Measurements from ENCODE around the gene MAN1C1.

The MAN1C1 gene

DNA sequence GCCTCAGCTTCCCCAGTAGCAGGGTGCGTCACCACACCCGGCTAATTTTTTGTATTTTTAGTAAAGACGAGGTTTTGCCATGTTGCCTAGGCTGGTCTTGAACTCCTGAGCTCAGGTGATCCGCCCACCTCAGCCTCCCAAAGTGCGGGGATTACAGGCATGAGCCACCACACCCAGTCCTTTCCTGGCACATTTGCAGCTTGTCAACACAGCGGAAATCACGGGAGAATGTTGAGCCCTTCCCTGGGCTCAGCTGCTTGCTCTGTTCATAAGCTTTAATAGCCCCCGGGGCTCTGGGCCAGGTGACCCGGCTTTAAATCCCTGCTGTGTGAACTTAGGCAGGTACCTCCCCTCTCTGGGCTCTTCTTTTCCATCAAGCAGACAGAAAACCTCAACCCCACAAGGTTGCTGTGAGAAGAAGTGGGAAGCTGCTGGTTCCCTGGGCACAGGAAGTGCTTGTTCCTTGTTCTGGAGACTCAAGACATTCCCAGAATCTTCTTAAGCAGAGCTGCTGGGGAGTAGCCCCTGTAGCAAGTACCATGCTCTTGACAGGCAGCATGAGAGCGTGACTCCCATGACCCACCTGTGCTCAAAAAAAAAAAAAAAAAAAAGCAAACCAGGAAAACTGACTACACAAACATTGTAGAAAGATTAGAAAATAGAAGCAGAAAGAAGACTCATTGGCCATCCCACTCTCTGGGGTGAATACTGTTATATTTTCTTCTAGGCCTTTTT is 168.9 kb downstream of the MAN1C1 start:
- DNase-seq, result no peak

DNA sequence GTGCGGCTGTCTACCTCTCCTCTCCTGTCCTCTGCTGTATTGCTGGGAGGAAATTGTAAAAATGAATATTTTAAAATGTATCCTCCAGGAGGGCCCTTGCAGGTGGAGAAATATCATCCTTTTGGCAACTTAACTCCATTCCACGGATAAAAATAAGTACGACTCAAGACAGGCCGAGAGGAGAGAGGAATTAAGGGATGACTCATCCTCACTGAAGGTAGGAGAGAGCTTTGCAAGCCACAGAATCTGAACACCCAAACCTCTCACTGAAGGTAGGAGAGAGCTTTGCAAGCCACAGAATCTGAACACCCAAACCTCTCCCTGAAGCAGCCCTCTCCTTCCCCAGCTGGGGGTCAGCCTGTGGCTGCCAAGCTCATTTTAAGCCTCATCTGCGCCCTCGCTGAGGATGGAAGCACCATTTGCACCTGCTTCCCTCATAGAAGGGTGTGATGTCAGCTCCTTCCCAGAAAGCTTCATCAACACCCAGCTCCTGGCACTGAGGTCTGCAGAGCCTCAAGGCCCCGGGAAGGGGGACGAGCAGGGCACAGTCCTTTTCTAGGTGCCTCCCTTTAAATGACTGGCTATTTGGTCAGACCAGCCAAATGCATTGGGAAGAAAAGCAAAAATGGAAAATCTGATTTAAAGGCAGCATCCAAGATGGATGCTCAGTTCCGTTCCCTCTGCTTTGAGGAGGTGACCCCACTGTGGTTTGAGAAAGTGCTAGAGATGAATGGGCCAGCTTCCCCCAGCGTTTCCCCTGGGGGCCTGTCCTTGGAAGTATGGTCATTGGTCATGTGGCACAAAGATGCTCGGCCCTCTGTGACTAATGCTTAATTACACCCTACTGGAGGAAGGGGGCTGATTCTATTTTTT is 170.5 kb downstream of the MAN1C1 start:
- DNase-seq, result no peak

DNA sequence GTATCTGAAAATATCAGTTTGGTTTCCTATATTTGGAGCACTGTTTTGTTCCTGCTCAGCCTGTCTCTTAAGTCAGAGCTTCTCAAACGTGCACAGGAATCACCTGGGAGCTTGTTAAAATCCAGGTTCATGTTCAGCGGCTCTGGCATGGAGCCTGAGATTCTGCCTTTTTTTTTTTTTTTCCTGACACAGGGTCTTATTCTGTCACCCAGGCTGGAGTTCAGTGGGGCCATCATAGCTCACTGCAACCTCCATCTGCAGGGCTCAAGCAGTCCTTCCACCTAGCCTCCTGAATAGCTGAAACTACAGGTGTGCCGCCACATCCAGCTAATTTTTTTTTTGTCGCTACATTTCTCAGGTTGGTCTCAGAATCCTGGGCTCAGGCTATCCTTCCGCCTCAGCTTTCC is 171.2 kb downstream of the MAN1C1 start:
- no peak for DNase-seq

DNA sequence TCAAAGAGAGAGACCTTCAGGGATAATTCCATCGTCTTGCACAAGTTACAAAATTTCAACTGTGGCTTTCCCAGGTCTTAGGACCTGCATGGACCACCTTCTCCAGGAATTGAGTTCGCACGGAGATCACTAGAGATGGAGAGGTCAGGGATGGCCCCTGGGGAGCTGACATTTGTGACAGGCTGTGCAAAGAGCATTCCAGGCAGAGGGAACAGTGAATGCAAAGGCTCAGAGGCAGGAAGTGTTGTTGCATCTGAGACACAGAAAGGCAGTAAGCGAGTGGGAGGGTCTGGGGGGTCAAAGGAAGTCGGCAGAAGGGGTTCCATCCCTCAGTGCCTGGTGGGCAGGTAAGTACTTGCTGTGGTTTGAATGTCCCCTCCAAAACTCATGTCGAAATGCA is 173.9 kb downstream of the MAN1C1 start:
- DNase-seq, result no peak

DNA sequence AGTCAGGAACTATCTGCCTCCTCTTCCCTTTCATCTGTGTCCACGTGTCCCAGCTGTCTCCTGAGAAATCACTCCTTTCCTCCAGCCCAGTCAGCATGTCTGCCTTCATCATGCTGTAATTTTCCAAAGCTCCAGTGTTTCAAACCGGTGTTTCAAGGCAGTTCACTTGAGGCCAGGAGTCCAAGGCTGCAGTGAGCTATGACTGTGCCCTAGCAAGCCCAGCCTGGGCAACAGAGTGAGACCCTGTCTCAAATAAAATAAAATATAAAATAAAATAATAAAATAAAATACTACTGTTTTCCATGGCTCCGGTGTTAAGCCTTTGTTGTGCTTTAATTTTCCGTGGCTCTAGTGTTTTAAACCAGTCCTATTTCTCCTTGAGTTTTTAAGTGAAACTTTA is 175.5 kb downstream of the MAN1C1 start:
- no peak for DNase-seq

DNA sequence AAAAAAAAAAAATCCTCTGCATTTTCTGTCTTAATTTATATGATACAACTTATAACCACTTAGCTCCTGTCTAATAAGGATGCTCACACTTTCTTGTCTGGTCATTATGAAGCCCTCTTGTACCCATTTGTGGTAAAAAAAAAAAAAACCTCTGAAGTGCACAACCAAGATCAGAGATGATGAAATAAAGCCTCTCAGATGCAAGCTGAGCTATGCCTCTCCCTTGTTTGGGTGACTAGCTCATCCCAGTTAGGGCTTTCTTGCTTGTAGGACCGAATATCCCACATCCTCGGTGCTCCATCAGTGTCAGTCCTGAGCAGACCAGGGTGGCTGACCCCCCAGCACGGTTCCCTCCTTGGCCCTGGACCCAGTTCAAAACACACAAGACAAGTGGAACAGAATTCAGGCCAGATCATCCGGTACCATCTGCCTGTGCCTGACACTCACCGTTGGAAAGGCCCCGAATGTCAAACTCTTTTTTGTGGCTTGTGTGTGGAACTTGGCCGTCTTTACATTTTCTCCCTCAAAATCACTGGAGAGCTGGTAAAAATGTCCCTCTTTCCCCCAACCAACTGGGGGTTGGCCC is 177.1 kb downstream of the MAN1C1 start:
- DNase-seq, result no peak

DNA sequence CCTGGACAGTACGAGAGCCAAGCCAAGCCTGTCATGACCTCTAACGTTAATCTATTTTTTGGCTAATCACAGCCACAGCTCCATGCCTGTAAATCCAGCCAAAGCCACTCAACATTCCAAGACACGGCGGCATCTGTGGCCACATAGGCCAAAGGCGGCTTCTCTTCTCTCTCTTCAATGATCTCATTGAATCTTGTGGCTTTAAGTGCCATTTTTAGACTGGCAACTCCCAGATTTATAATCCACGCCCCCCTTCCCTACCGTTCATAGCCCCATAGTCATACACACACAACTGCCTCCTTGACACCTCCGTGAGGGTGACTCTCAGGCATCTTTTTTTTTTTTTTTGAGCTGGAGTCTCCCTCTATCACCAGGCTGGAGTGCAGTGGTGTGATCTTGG is 177.7 kb downstream of the MAN1C1 start:
- no peak for DNase-seq

DNA sequence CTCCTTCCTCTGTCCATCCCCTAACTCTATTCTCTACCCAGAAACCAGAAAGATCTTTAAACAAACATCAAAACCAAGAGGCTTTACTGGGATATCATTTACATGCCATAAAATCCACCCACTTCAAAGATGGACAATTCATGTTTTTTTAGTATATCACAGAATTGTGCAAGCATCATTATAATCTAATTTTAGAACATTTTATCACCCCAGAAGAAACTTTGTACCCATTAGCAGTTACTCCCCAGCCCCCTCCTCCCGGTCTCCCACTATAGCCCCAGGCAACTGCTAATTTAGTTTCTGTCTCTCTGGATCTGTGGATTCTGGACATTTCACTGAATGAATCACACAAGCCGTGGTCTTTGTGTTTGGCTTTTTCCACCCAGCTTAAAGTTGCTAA is 178.6 kb downstream of the MAN1C1 start:
- DNase-seq, result no peak

DNA sequence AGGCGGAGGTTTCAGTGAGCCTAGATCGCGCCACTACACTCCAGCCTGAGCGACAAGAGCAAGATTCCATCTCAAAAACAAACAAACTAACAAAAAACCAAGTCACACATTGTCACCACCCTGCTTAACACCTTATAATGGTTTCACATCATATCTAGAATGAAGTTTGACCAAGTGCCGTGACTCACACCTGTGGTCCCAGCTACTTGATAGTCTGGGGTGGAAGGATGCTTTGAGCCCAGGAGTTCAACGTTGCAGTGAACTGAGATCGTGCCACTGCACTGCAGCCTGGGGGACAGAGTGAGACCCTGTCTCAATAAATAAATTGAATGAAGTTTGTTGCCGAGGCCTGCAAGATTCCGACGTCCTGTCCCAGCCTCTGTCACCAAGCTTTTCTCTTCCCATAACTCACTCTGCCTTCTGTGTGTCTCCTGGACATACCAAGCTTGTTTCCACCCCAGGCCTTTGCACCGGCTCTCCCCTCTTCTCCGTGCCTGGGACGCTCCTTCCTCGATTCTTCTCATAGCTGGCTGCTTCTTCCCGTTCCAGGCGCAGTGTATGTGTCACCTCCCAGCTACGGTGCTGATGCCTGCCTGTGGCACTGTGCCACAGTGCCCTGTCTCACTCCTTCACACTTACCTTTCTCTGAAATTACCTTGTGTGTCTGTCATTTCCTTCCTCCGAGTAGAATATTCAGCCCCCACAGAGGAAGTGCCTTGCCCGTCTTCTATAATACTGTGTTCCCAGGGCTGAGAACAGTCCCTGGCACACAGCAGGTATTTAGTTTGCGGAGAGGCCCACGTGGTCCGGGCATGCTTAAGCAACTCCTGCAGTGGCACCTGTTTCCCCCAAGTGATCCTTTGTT is 179.6 kb downstream of the MAN1C1 start:
- no peak for DNase-seq

DNA sequence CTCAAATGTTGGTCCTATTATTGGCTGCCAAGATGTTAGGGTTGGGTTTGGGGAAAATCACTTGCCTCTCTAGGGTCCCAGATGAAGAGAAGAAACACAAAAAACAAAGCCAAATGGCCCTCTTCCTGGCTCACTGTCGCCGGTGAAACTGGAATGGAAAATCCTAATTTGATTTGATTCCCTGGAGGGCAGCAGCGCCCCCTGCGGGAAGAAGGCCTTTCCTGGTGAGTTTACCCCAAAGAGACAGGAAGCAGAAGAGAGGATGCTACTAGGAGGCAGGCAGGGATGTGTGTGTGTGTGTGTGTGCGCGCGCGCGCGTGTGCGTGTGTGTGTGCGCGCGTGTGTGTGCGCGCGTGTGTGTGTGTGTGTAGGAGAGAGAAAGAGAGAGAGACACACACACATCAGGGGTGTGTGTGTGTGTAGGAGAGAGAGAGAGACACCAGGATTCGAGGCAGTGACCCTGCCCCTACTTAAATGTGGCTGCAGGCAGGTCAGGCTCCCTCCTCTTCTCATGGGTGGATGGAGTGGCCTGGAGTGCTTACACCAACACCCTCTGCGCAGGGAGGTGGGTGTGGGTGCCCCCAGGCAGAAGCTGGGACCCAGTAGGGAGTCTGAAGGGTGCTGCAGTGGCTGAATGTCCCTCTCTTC is 180.3 kb downstream of the MAN1C1 start:
- DNase-seq, result no peak

DNA sequence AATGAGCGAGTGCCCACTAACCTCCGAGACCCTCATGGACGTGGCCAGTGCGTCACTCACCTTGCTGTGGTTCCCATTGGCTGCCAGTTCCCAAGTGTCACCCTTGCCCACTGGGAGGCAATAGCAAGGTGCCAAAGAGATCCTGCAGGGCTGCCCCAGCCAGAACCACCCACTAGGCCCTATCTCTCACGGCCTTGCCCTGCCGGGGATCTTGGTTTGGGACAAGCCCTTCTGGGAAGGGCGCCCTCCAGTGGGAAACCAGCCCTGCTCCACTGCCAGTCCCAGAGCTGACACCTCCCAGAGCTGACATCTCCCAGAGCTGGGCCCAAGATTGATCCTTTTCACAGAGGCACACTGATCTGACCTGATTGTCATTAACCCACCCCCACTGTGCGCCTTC is 181.3 kb downstream of the MAN1C1 start:
- no peak for DNase-seq

DNA sequence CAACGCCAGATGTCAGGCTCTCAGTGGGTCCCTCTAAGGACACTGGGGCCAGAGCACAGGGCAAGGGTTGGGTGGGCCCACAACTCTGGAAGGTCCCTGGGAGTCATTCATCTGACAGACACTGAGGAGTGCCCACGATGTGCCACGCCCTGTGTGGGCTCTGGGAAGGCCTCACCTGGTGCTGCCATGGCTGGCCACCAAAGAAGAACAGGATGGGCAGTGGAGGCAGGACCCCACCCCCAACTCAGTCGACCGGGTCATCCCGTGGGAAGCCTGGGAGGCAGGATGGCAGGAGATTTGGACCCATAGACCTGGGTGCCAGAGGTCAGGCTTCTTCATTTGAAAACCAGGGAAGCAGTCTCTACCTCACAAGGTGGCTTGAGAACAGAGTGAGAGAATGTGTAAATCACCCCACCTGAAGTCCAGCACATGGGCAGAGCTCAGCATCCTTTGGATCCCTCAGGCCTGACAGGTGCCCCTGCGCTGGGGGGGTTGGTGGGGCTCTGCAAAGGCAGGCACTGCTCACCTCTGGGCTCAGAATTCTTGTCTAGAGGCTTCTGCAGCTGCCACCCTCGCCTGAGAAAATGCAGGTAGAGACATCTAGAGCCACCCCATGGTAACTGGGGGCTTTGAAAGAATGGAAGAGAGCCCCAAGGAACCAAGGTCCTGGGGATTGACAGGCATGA is 182.2 kb downstream of the MAN1C1 start:
- no peak for DNase-seq

DNA sequence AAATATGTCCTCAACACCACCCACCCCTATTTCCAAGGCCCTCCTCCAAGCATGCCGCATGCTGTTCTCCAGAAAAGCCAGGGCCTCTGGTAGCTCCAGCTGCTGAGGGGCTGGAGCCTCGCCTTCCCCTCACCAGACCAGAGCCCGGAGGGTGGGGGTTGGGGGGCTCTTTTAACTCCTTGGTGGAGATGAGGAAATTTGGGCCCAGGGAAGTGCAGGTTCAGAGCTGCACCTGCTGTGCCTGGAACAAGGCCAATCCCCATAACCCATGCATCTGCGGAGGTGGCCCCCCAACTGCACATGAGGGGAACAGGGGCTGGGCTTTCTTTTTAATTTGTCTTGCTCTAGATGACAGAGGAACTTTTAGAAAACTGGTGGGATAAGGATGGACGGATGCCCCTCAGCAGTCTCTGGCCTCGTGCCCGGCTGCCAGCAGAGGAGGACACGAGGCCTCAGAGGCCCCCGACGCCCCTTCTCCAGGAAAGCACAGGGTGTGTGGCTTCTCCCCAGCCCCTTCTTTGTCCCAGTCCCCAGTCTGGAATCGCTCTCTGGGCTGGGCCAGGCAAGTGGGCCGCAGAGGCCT is 182.9 kb downstream of the MAN1C1 start:
- no peak for DNase-seq

DNA sequence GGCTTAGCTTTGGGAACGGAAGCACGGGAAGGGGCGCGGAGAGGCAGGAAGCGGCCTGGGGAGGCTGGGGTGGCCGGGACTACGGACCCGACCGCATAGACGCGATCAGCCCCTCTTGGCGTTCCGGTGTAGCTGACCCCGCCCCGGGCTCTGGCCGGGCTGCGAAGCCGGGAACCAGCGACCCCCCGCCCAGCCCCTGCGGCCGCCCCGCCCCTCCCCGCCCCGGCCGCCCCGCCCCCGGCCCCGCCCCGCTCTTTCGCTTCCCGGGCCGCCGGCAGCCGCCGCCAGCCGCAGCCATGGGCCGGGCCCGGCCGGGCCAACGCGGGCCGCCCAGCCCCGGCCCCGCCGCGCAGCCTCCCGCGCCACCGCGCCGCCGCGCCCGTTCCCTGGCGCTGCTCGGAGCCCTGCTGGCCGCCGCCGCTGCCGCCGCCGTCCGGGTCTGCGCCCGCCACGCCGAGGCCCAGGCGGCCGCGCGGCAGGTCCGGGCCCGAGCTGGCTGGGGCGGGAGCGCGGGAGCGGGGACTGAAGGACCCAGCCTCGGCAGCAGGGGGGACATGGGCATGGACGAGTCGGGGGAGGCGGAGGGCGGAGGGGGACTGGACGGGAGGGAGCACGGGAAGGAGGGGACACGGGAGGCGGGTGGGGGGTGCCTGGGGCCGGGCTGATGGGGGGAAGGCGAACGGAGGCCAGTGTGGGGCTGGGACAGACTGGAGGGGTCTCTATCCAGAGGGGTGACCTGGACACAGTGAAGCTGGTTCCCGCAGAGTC is 183.5 kb downstream of the MAN1C1 start, which contains the start of gene SELENON:
Gene SELENON, plus strand, starts transcription at position 259 of the 768 bp plus-strand sequence. Its CDS starts 38 bp downstream, at position 297.
- no peak for DNase-seq

DNA sequence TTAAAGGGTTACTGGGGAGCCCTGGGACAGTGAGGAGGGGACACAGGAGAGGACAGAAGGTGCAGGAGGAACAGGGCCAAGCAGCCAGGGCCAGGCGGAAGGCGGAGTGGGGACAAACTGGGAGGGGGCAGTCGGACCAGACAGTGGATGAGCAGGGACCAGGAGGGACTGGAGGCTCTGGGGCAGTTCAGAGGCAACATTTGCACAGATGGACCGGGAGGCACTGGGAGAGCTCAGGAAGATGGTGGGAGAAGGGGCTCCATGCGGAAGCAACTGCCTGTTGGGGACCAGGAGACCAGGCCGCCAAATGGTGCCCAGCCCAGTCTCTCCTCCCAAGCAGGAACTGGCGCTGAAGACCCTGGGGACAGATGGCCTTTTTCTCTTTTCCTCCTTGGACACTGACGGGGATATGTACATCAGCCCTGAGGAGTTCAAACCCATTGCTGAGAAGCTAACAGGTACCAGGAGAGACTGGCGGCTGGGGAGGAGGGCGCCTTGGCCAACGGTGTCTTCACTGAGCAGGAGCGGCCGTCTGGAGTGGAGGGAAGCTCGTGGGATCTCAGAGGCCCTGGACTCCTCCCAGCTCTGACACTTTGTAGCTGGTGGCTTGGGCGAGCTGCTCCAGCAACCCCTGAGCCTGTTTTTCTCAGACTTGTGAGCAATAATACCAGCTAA is 184.2 kb downstream of the MAN1C1 start:
- no peak for DNase-seq

DNA sequence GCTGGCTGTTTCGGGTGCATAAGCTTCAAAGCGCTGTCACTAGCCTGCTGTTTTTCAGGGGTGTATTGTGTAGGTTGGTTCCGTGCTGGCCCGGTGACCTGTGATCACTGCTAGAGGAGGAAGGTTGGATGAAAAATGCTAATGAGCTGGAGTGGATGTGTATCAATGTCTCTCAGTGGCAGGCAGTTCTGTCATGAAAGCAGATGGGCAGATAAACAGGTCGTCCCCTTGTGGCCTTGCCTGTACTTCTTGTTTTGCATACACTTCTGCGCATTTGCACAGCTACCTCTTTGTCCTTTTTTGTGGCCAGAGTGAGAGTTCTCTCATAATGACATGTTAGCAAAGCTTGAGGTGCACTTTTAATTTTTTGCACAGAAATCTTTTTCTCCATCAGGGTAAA is 186.3 kb downstream of the MAN1C1 start:
- DNase-seq, result no peak

DNA sequence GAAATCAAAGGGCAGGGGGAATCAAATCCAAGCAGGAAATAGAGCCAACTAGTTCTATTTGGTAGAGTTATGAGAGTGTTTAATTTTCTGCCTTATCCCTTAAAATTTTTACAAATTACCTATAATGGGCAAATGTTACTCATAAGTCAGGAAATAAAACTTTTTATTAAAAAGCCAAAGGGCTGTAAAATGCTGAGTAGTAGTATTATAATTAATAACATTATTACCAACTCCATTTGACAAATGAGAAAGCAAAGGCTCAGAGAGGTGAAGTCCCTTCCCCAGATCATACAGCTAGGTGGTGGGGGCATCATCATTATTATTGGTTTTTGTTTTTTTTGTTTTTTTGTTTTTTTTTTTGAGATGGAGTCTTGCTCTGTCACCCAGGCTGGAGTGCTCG is 186.8 kb downstream of the MAN1C1 start:
- no peak for DNase-seq

DNA sequence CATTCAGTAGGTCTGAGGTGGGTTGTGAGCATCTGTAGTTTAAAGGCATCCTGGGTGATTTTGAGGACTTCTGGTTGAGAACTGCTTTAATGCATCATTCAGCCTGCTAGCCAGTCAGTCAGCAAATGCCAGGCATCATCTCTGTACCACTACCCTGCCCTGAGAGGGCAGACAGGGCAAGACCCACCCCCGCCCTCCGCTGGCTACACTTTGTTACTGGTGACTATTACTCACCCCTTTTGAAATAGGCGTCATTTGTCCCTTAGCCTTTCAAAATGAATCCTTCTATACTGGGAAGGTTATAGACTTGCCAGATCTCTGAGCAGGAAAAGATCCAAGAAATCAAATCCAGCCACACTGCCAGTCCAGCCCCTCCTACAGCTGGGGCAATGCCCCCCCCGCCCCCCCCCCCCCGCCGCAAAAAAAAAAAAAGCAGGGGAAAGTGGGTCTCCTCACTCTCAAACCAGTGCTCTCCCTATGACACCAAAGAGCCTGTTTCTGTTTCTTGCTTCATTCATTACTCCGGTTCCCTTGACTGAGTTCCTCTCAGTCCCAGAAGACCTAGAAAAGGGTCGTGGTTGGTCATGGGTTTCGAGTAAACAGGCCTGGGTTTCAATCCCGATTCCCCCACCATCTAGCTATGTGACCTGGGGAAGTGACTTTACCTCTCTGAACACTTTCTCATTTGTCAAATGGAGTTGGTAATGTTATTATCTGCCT is 187.8 kb downstream of the MAN1C1 start:
- no peak for DNase-seq

Data from activated gamma-delta T cell (primary cell).